Esophagus squamous epithelium (tissue), 5 donors: ENCODE results near the gene SRGAP3. TPM values are rescaled to one million over a fixed set of nuclear protein-coding genes. Genes with fewer than 3 reads are reported as not detected.
"Not testable (repeated sequence)": the region's sequence is repeated elsewhere in the genome, so short reads cannot be mapped to it uniquely, and the experiment has no call there.

ENCODE experiments used
- DNase-seq: peaks from one replicate; lab custom pipeline; 2025; lab: John Stamatoyannopoulos, UW
- H3K27ac ChIP-seq, 4 donors: fragments of 200-600 bp; sonication (generic); one replicate each; pipeline ENCODE4 v1.5.1; 2016 to 2019; ENCODE audit warnings: mild to moderate bottlenecking in 1 of 4
- H3K27me3 ChIP-seq, 4 donors: fragments of 200-600 bp; sonication (generic); 1 replicate in 3 of 4; 2 replicates in 1 of 4; pipeline versions ENCODE4 v1.5.1 to v1.6.0; 2017 to 2021; ENCODE audit warnings: antibody characterized with exemption in 1 of 4
- H3K36me3 ChIP-seq, 3 donors: fragments of 200-600 bp; sonication (generic); one replicate each; pipeline ENCODE4 v1.5.1; 2016 to 2019
- H3K4me1 ChIP-seq, 3 donors: fragments of 200-600 bp; sonication (generic); one replicate each; pipeline ENCODE4 v1.5.1; 2017 to 2019
- H3K4me3 ChIP-seq, 4 donors: fragments of 200-600 bp; sonication (generic); 1 replicate in 3 of 4; 2 replicates in 1 of 4; pipeline ENCODE4 v1.5.1; 2016 to 2019; ENCODE audit warnings: mild to moderate bottlenecking in 2 of 4, moderate library complexity in 1 of 4
- H3K9me3 ChIP-seq, 3 donors: fragments of 200-600 bp; sonication (generic); one replicate each; pipeline ENCODE4 v1.5.1; 2016 to 2019
- CTCF ChIP-seq, 6 experiments: fragments of 450-650 bp in 4 of 6; fragments of 200-600 bp in 2 of 6; sonication (generic) in 2 of 6; IDR thresholded peaks; one replicate each; pipeline ENCODE4 v1.5.1; 2016 to 2019; ENCODE audit warnings: antibody characterized with exemption in 6 of 6, mild to moderate bottlenecking in 4 of 6, moderate library complexity in 4 of 6
- POLR2A ChIP-seq, 4 donors: fragments of 450-650 bp; IDR thresholded peaks; one replicate each; pipeline ENCODE4 v1.6.1; 2017; ENCODE audit warnings: antibody characterized with exemption in 4 of 4, mild to moderate bottlenecking in 4 of 4, moderate library complexity in 3 of 4
- WGBS, 2 donors: methylation state at CpG; one replicate each; pipeline ENCODE4 v1.1.5; 2018; 5-methylcytosine and 5-hydroxymethylcytosine counted together
- intact Hi-C: fragments of 100-400 bp; cut with DNase I; formaldehyde crosslinking; loops from one replicate; pipeline ENCODE4 v1.15.0; 2022
- total RNA-seq, 4 donors: library from RNA; depleted of rRNA; stranded (reverse); fragments of >200 nt; gene quantifications; one replicate each; pipeline ENCODE4 v1.1.0, GENCODE V29; 2016
- donor health status: DM: yes; HTN: yes; CAD: no.

Gene SRGAP3
- total RNA-seq, 4 donors from 2014 or later = 4.0 to 15.8 (median 6.6) TPM

- Histone ChIP-seq H3K4me3 (no peak overlapping the region), H3K27me3 (no peaks in the 10 kb centered on the region), H3K27ac (peak overlapping the region in 2 of 4 donors; percentile 19 to 59), H3K36me3 (no peaks in the 10 kb centered on the region), H3K4me1 (peaks cover 9 to 17% (median 10%) of the 10 kb centered on the region in 3 donors), H3K9me3 (no peaks in the 10 kb centered on the region)
- 64 to 84% methylated on average over 4 to 8 of the region's 8 CpGs for WGBS, 2 donors
- no peak for DNase-seq
- intact Hi-C loops = no loop called here
- TF ChIP-seq CTCF (IDR thresholded peaks at IDR 0.05) = no peak
Measured at GRCh38 chr3:9087831-9088413, 161.5 kb downstream of the SRGAP3 start.

GRCh38 chr3:9085428-9085827 is 164.0 kb downstream of the SRGAP3 start:
- DNase-seq, H3K27me3 ChIP-seq, H3K9me3 ChIP-seq, intact Hi-C loops, H3K27ac ChIP-seq, H3K4me3 ChIP-seq, H3K36me3 ChIP-seq: not testable (repeated sequence)
- 58 to 66% methylated on average over 2 of the region's 2 CpGs for WGBS, 2 donors
- peaks cover 9 to 17% (median 10%) of the 10 kb centered on the region in 3 donors for H3K4me1 ChIP-seq

- H3K4me3 ChIP-seq = no peak overlapping the region
- no peak for DNase-seq
- H3K27me3 ChIP-seq = no peaks in the 10 kb centered on the region
- WGBS, 2 donors = 67 to 100% methylated on average over 1 of the region's 1 CpG
- peaks cover 0 to 9% (median 0%) of the 10 kb centered on the region in 3 donors for H3K36me3 ChIP-seq
- H3K9me3 ChIP-seq = no peaks in the 10 kb centered on the region
- no peaks in the 10 kb centered on the region for H3K4me1 ChIP-seq
- TF ChIP-seq CTCF (IDR thresholded peaks at IDR 0.05) (no peak), POLR2A (IDR thresholded peaks at IDR 0.05) (no peak)
- no peak overlapping the region for H3K27ac ChIP-seq
- intact Hi-C loops = no loop called here
Measured at GRCh38 chr3:9081184-9081818, 168.1 kb downstream of the SRGAP3 start.

GRCh38 chr3:9080163-9080562 is 169.3 kb downstream of the SRGAP3 start:
- Histone ChIP-seq H3K9me3 (no peaks in the 10 kb centered on the region), H3K4me3 (no peak overlapping the region), H3K4me1 (no peaks in the 10 kb centered on the region), H3K36me3 (peaks cover 0 to 9% (median 0%) of the 10 kb centered on the region in 3 donors), H3K27me3 (no peaks in the 10 kb centered on the region), H3K27ac (no peak overlapping the region)
- intact Hi-C loops = no loop called here
- WGBS, 2 donors = 53% methylated on average over 2 of the region's 2 CpGs
- no peak for TF ChIP-seq CTCF (IDR thresholded peaks at IDR 0.05)
- TF ChIP-seq POLR2A (IDR thresholded peaks at IDR 0.05) = no peak
- no peak for DNase-seq

GRCh38 chr3:9079676-9080075 is 169.8 kb downstream of the SRGAP3 start:
- Histone ChIP-seq H3K27me3 (no peaks in the 10 kb centered on the region), H3K36me3 (peaks cover 0 to 9% (median 0%) of the 10 kb centered on the region in 3 donors), H3K4me1 (no peaks in the 10 kb centered on the region), H3K4me3 (no peak overlapping the region), H3K27ac (no peak overlapping the region), H3K9me3 (no peaks in the 10 kb centered on the region)
- TF ChIP-seq CTCF (IDR thresholded peaks at IDR 0.05) = no peak
- no peak for TF ChIP-seq POLR2A (IDR thresholded peaks at IDR 0.05)
- 31 to 73% methylated on average over 6 of the region's 8 CpGs for WGBS, 2 donors
- DNase-seq = no peak
- intact Hi-C loops = no loop called here
